ENCODE results near the gene KIFC3.

DNA sequence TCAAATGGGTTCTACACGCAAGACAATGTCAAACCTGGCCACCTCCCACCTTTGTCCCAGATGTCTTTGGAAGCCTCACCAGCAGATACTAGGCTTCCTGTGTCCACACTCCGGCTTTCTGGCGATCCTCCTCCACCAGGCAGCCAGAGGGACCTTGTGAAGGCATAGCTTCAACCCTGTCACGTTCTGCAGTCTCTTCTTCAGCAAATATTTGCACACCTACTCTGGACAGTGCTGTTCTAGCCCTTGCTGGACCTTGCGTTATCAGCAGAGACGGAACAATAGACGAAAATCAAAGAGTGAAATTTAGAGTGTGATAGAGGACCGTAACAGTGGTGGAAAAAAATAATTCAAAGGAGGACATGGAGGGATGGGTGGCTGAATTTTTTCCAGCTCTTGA lies 38.5 kb upstream of the KIFC3 start:
- TF ChIP-seq TAF1 (IDR thresholded peaks at IDR 0.05; ENCODE audit: borderline replicate concordance, insufficient read depth, low read length), result no peak
- TF ChIP-seq POLR2AphosphoS5 (IDR thresholded peaks at IDR 0.05; ENCODE audit: low read depth, low read length), result no peak
- TF ChIP-seq, protein P1, sequence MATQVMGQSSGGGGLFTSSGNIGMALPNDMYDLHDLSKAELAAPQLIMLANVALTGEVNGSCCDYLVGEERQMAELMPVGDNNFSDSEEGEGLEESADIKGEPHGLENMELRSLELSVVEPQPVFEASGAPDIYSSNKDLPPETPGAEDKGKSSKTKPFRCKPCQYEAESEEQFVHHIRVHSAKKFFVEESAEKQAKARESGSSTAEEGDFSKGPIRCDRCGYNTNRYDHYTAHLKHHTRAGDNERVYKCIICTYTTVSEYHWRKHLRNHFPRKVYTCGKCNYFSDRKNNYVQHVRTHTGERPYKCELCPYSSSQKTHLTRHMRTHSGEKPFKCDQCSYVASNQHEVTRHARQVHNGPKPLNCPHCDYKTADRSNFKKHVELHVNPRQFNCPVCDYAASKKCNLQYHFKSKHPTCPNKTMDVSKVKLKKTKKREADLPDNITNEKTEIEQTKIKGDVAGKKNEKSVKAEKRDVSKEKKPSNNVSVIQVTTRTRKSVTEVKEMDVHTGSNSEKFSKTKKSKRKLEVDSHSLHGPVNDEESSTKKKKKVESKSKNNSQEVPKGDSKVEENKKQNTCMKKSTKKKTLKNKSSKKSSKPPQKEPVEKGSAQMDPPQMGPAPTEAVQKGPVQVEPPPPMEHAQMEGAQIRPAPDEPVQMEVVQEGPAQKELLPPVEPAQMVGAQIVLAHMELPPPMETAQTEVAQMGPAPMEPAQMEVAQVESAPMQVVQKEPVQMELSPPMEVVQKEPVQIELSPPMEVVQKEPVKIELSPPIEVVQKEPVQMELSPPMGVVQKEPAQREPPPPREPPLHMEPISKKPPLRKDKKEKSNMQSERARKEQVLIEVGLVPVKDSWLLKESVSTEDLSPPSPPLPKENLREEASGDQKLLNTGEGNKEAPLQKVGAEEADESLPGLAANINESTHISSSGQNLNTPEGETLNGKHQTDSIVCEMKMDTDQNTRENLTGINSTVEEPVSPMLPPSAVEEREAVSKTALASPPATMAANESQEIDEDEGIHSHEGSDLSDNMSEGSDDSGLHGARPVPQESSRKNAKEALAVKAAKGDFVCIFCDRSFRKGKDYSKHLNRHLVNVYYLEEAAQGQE (IDR thresholded peaks at IDR 0.05; ENCODE audit: insufficient read depth in 1 of 2, low read depth in 2 of 2, low read length in 2 of 2), result no peak
- no peak for TF ChIP-seq SIN3A (IDR thresholded peaks at IDR 0.05; ENCODE audit: borderline replicate concordance, insufficient read depth, low read length)

Measured in PFSK-1 (cell line).